Fibroblast of lung (primary cell): Measurements from ENCODE around the gene GPR4. TPM values are rescaled to one million over a fixed set of nuclear protein-coding genes. Genes with fewer than 3 reads are reported as not detected.

Experiments used
- DNase-seq, 2 donors: peaks; one replicate each; pipeline versions ENCODE4 v3.0.0 to v3.0.0-alpha.2; 2010; ENCODE audit warnings: low read depth in 2 of 2
- H2AFZ ChIP-seq: 2 replicates; pipeline ENCODE4 v1.5.1; 2012; ENCODE audit warnings: low read length, control low read depth, inconsistent platforms
- H3K27ac ChIP-seq: 2 replicates; pipeline ENCODE4 v1.5.1; 2011; ENCODE audit warnings: low read length, control low read depth; ENCODE audit not compliant: insufficient read depth
- H3K27me3 ChIP-seq: 2 replicates; pipeline ENCODE4 v1.5.1; 2011; ENCODE audit warnings: mild to moderate bottlenecking, low read length; ENCODE audit not compliant: control insufficient read depth, insufficient read depth
- H3K36me3 ChIP-seq: 2 replicates; pipeline ENCODE4 v1.5.1; 2011; ENCODE audit warnings: low read length; ENCODE audit not compliant: control insufficient read depth, insufficient read depth
- H3K4me1 ChIP-seq: 2 replicates; pipeline ENCODE4 v1.5.1; 2011; ENCODE audit warnings: low read length; ENCODE audit not compliant: control insufficient read depth, insufficient read depth; ENCODE audit errors: extremely low read depth
- H3K4me2 ChIP-seq: 2 replicates; pipeline ENCODE4 v1.5.1; 2011; ENCODE audit warnings: low read length, control low read depth; ENCODE audit not compliant: insufficient read depth; ENCODE audit errors: extremely low read depth
- H3K4me3 ChIP-seq, 4 experiments: fragments of 200-600 bp in 1 of 4; sonication (generic) in 1 of 4; replicated peaks in 1 of 4; 2 replicates each; pipeline ENCODE4 v1.5.1; 2011 to 2016; ENCODE audit warnings: low read length in 4 of 4, low read depth in 3 of 4, mild to moderate bottlenecking in 3 of 4, control low read depth in 2 of 4, inconsistent platforms in 1 of 4, mixed read lengths in 1 of 4; ENCODE audit not compliant: insufficient read depth in 1 of 4; ENCODE audit errors: control extremely low read depth in 1 of 4
- H3K79me2 ChIP-seq: 2 replicates; pipeline ENCODE4 v1.5.1; 2012; ENCODE audit warnings: mild to moderate bottlenecking, low read length, inconsistent platforms; ENCODE audit not compliant: control insufficient read depth, insufficient read depth
- H3K9ac ChIP-seq: 2 replicates; pipeline ENCODE4 v1.5.1; 2011; ENCODE audit warnings: mild to moderate bottlenecking, low read length, control low read depth; ENCODE audit not compliant: insufficient read depth
- H3K9me3 ChIP-seq: 2 replicates; pipeline ENCODE4 v1.5.1; 2012; ENCODE audit warnings: low read depth, low read length; ENCODE audit not compliant: control insufficient read depth, insufficient read depth
- H4K20me1 ChIP-seq: 2 replicates; pipeline ENCODE4 v1.5.1; 2011; ENCODE audit warnings: low read length; ENCODE audit not compliant: control insufficient read depth, insufficient read depth; ENCODE audit errors: extremely low read depth
- CTCF ChIP-seq, 2 donors: IDR thresholded peaks in 1 of 2; conservative IDR thresholded peaks in 1 of 2; 1 replicate in 1 of 2; 2 replicates in 1 of 2; pipeline ENCODE4 v1.5.1; 2011 to 2012; ENCODE audit warnings: low read length in 2 of 2, control low read depth in 1 of 2, inconsistent platforms in 1 of 2, low read depth in 1 of 2, mild to moderate bottlenecking in 1 of 2
- EZH2 ChIP-seq: IDR thresholded peaks from 2 replicates; pipeline ENCODE4 v1.5.1; 2012; ENCODE audit warnings: low read length, control low read depth, mild to moderate bottlenecking; ENCODE audit errors: missing control alignments
- polyA plus RNA-seq, 2 donors: library from polyadenylated mRNA; depleted of rRNA in 1 of 2; stranded (reverse) in 1 of 2; unstranded in 1 of 2; fragments of >200 nt; gene quantifications; 2 replicates each; pipeline ENCODE4 v1.2.1, GENCODE V29; 2011 to 2012; ENCODE audit warnings: missing spikeins in 1 of 2
- total RNA-seq: library from RNA; depleted of rRNA; stranded (reverse); fragments of >200 nt; gene quantifications from 2 replicates; pipeline ENCODE4 v1.2.1, GENCODE V29; 2014

Gene GPR4
- total and polyA plus RNA-seq, 2 donors (not counting 1 experiment from before 2014, with no cell fraction given) = 0.58 TPM; not detected in 1

- Histone ChIP-seq H3K9me3 (no peaks in the 10 kb centered on the region), H3K4me3 (no peak overlapping the region), H3K9ac (no peak overlapping the region), H4K20me1 (no peaks in the 10 kb centered on the region), H3K4me2 (no peak overlapping the region), H3K4me1 (no peaks in the 10 kb centered on the region), H2AFZ (no peak overlapping the region), H3K36me3 (no peaks in the 10 kb centered on the region), H3K27me3 (no peaks in the 10 kb centered on the region), H3K27ac (no peak overlapping the region), H3K79me2 (no peaks in the 10 kb centered on the region)
- DNase-seq = no peak
- no peak for TF ChIP-seq EZH2
- TF ChIP-seq CTCF (conservative IDR thresholded peaks at IDR 0.05 in 1 of 2, IDR thresholded peaks at IDR 0.05 in 1 of 2; ENCODE audit: low read depth in 1 of 2, low read length in 2 of 2) = no peak
These were observed 42.0 kb downstream of the GPR4 start for GRCh38 chr19:45560038-45560437.

- Histone ChIP-seq H3K4me2 (no peak overlapping the region), H3K4me3 (no peak overlapping the region), H3K9me3 (no peaks in the 10 kb centered on the region), H3K36me3 (no peaks in the 10 kb centered on the region), H3K9ac (no peak overlapping the region), H4K20me1 (no peaks in the 10 kb centered on the region), H2AFZ (no peak overlapping the region), H3K27ac (no peak overlapping the region), H3K79me2 (no peaks in the 10 kb centered on the region), H3K4me1 (no peaks in the 10 kb centered on the region), H3K27me3 (no peaks in the 10 kb centered on the region)
- peak; percentile 30 to 50 for DNase-seq
- TF ChIP-seq EZH2 (no peak), CTCF (conservative IDR thresholded peaks at IDR 0.05 in 1 of 2, IDR thresholded peaks at IDR 0.05 in 1 of 2; ENCODE audit: low read depth in 1 of 2, low read length in 2 of 2) (peak; percentile 59 to 79)
These were observed 43.6 kb downstream of the GPR4 start for GRCh38 chr19:45558399-45558878.

- Histone ChIP-seq H3K27ac (no peak overlapping the region), H3K9me3 (no peaks in the 10 kb centered on the region), H4K20me1 (no peaks in the 10 kb centered on the region), H3K9ac (no peak overlapping the region), H3K4me3 (no peak overlapping the region), H3K36me3 (no peaks in the 10 kb centered on the region), H3K4me1 (no peaks in the 10 kb centered on the region), H3K4me2 (no peak overlapping the region), H3K27me3 (no peaks in the 10 kb centered on the region), H2AFZ (no peak overlapping the region), H3K79me2 (no peaks in the 10 kb centered on the region)
- no peak for DNase-seq
- no peak for TF ChIP-seq CTCF (conservative IDR thresholded peaks at IDR 0.05 in 1 of 2, IDR thresholded peaks at IDR 0.05 in 1 of 2; ENCODE audit: low read depth in 1 of 2, low read length in 2 of 2)
- TF ChIP-seq EZH2 = no peak
These were observed 45.2 kb downstream of the GPR4 start for GRCh38 chr19:45556835-45557234.
